AG10803 (cell line): ENCODE results near the gene CXCL5.

Experiments used
- DNase-seq: peaks from one replicate; pipeline ENCODE4 v3.0.0; 2010; ENCODE audit warnings: low read depth
- H3K4me3 ChIP-seq: 2 replicates; pipeline ENCODE4 v1.5.1; 2011; ENCODE audit warnings: mild to moderate bottlenecking, low read length, control low read depth
- TF ChIP-seq, protein P1 (sequence below): conservative IDR thresholded peaks from 2 replicates; pipeline ENCODE4 v1.5.1; 2011; ENCODE audit warnings: mild to moderate bottlenecking, low read length, control low read depth, inconsistent platforms

Gene CXCL5

DNA sequence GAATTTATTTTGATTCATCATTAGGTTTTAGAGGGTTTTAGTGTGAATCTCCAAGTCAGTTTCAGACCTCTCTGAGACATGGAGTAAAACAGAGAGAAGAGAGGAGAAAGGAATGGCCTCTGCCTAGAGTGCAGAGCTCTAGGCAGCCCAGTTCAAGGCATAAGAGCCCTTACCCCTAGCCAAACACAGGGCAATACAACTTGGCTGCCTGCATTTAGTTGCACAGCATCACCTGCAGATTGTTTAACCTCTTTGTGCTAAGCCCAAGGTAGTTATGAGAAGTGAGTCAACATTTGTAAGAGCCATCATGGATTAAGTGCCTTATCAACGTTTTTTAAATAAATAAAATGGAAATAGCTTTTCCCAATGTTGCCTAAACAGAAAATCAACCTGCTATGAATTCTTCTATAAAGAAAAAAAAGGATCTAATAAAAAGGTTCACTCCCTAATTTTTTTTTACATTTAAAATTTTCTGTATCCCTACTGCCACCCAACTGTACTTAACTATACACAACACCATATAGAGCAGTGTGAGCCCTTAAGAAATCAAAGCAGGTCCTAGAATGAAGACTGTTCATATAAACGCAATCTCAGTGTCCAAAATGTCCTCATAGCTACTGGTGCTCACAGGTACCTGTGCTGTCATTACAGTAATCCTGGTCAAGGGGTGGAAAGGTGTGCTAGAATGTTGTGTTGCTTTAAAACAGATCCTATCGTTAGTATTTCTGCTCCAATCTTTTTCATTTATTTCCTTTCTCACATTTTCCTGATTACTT, 52.6 kb downstream of the CXCL5 start:
- TF ChIP-seq, protein P1, sequence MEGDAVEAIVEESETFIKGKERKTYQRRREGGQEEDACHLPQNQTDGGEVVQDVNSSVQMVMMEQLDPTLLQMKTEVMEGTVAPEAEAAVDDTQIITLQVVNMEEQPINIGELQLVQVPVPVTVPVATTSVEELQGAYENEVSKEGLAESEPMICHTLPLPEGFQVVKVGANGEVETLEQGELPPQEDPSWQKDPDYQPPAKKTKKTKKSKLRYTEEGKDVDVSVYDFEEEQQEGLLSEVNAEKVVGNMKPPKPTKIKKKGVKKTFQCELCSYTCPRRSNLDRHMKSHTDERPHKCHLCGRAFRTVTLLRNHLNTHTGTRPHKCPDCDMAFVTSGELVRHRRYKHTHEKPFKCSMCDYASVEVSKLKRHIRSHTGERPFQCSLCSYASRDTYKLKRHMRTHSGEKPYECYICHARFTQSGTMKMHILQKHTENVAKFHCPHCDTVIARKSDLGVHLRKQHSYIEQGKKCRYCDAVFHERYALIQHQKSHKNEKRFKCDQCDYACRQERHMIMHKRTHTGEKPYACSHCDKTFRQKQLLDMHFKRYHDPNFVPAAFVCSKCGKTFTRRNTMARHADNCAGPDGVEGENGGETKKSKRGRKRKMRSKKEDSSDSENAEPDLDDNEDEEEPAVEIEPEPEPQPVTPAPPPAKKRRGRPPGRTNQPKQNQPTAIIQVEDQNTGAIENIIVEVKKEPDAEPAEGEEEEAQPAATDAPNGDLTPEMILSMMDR: no peak
- no peak for DNase-seq
- no peak overlapping the region for H3K4me3 ChIP-seq
